Neural progenitor cell (in vitro differentiated cells): ENCODE results near the gene ERVFRD-1. TPM values are rescaled to one million over a fixed set of nuclear protein-coding genes. Genes with fewer than 3 reads are reported as not detected.

Experiments
- DNase-seq: peaks from one replicate; pipeline ENCODE4 v3.0.0-alpha.2; 2016; ENCODE audit warnings: low spot score
- H2AFZ ChIP-seq: fragments of 200-600 bp; sonication (generic); replicated peaks from 2 replicates; pipeline ENCODE4 v1.6.1; 2016; ENCODE audit warnings: antibody characterized with exemption
- H3F3A ChIP-seq: fragments of 200-600 bp; sonication (generic); 2 replicates; pipeline ENCODE4 v1.6.1; 2016; ENCODE audit warnings: antibody characterized with exemption, low read depth
- H3K27ac ChIP-seq: fragments of 200-600 bp; sonication (generic); 2 replicates; pipeline ENCODE4 v1.5.1; 2016; ENCODE audit warnings: mild to moderate bottlenecking
- H3K27me3 ChIP-seq: fragments of 200-600 bp; sonication (generic); 2 replicates; pipeline ENCODE4 v1.6.1; 2016; ENCODE audit warnings: mild to moderate bottlenecking, moderate library complexity
- H3K36me3 ChIP-seq: fragments of 200-600 bp; sonication (generic); 2 replicates; pipeline ENCODE4 v1.5.1; 2016
- H3K4me1 ChIP-seq: fragments of 200-600 bp; sonication (generic); 2 replicates; pipeline ENCODE4 v1.6.1; 2016; ENCODE audit warnings: mixed run types
- H3K4me2 ChIP-seq: fragments of 200-600 bp; sonication (generic); 2 replicates; pipeline ENCODE4 v1.6.1; 2016
- H3K4me3 ChIP-seq: fragments of 200-600 bp; sonication (generic); 2 replicates; pipeline ENCODE4 v1.5.1; 2016
- H3K79me2 ChIP-seq: fragments of 200-600 bp; sonication (generic); 2 replicates; pipeline ENCODE4 v1.6.1; 2016; ENCODE audit warnings: low read depth
- H3K9ac ChIP-seq: fragments of 200-600 bp; sonication (generic); 2 replicates; pipeline ENCODE4 v1.6.1; 2016
- H3K9me3 ChIP-seq: fragments of 200-600 bp; sonication (generic); 2 replicates; pipeline ENCODE4 v1.5.1; 2016; ENCODE audit warnings: low read depth
- H4K20me1 ChIP-seq: fragments of 200-600 bp; sonication (generic); 2 replicates; pipeline ENCODE4 v1.6.1; 2016; ENCODE audit warnings: low read depth
- H3K27ac Mint-ChIP-seq: 3 replicates; pipeline ENCODE4 v1.8.0; 2021; ENCODE audit warnings: mixed read lengths
- H3K27me3 Mint-ChIP-seq: 2 replicates; pipeline ENCODE4 v1.8.0; 2022; ENCODE audit warnings: low read depth, mild to moderate bottlenecking, inconsistent platforms, moderate library complexity, mixed read lengths; ENCODE audit not compliant: insufficient read depth
- H3K36me3 Mint-ChIP-seq: 3 replicates; pipeline ENCODE4 v1.8.0; 2021; ENCODE audit warnings: mixed read lengths
- H3K4me1 Mint-ChIP-seq: 3 replicates; pipeline ENCODE4 v1.8.0; 2021; ENCODE audit warnings: mixed read lengths
- H3K4me3 Mint-ChIP-seq: 3 replicates; pipeline ENCODE4 v1.8.0; 2021; ENCODE audit warnings: mild to moderate bottlenecking, moderate library complexity, mixed read lengths
- H3K9me3 Mint-ChIP-seq: 3 replicates; pipeline ENCODE4 v1.8.0; 2020; ENCODE audit warnings: mixed read lengths
- EZH2 ChIP-seq: fragments of 200-600 bp; sonication (generic); IDR thresholded peaks from 2 replicates; pipeline ENCODE4 v1.6.1; 2017; ENCODE audit warnings: antibody characterized with exemption, mild to moderate bottlenecking, moderate library complexity
- EZH2phosphoT487 ChIP-seq: fragments of 200-600 bp; sonication (generic); IDR thresholded peaks from 2 replicates; pipeline ENCODE4 v1.6.1; 2017; ENCODE audit warnings: antibody characterized with exemption
- total RNA-seq: library from RNA; depleted of rRNA; stranded (reverse); fragments of >200 nt; gene quantifications from 2 replicates; pipeline ENCODE4 v1.2.3, GENCODE V29; 2015; ENCODE audit warnings: low replicate concordance
- TF ChIP-seq, protein P1 (sequence below): fragments of 200-600 bp; sonication (generic); IDR thresholded peaks from 2 replicates; pipeline ENCODE4 v1.5.1; 2017; ENCODE audit warnings: antibody characterized with exemption, mild to moderate bottlenecking

Gene ERVFRD-1
- total RNA-seq, 1 donor from 2014 or later: not detected

DNA sequence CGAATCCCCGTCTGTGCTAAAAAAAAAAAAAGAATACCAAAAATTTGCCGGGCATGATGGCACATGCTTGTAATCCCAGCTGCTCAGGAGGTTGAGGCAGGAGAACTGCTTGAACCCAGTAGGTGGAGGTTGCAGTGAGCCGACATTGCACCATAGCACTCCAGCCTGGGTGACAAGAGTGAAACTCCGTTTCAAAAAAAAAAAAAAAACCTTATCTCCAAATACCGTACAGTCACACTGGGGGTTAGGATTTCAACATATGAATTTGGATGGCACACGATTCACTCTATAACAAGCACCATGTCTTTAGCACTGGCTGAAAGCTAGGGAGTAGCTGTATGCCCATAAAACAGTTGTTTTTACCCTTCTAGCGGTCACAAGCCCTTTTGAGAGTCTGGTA lies 14.0 kb downstream of the ERVFRD-1 start:
- peaks cover 82% of the 10 kb centered on the region for H3K79me2 ChIP-seq
- Mint-ChIP-seq H3K27ac (no peak overlapping the region), H3K27me3 (no peaks in the 10 kb centered on the region), H3K36me3 (peaks cover 32% of the 10 kb centered on the region), H3K4me1 (peaks cover 22% of the 10 kb centered on the region), H3K4me3 (no peak overlapping the region), H3K9me3 (peaks cover 30% of the 10 kb centered on the region)
- no peaks in the 10 kb centered on the region for H3K9me3 ChIP-seq
- peaks cover 18% of the 10 kb centered on the region for H3F3A ChIP-seq
- H3K36me3 ChIP-seq: no peaks in the 10 kb centered on the region
- no peak overlapping the region for H2AFZ ChIP-seq
- TF ChIP-seq EZH2 (no peak), EZH2phosphoT487 (no peak)
- TF ChIP-seq, protein P1, sequence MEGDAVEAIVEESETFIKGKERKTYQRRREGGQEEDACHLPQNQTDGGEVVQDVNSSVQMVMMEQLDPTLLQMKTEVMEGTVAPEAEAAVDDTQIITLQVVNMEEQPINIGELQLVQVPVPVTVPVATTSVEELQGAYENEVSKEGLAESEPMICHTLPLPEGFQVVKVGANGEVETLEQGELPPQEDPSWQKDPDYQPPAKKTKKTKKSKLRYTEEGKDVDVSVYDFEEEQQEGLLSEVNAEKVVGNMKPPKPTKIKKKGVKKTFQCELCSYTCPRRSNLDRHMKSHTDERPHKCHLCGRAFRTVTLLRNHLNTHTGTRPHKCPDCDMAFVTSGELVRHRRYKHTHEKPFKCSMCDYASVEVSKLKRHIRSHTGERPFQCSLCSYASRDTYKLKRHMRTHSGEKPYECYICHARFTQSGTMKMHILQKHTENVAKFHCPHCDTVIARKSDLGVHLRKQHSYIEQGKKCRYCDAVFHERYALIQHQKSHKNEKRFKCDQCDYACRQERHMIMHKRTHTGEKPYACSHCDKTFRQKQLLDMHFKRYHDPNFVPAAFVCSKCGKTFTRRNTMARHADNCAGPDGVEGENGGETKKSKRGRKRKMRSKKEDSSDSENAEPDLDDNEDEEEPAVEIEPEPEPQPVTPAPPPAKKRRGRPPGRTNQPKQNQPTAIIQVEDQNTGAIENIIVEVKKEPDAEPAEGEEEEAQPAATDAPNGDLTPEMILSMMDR: no peak
- no peak overlapping the region for H3K9ac ChIP-seq
- H4K20me1 ChIP-seq: peaks cover 12% of the 10 kb centered on the region
- peaks cover 6% of the 10 kb centered on the region for H3K27me3 ChIP-seq
- H3K4me1 ChIP-seq: peaks cover 21% of the 10 kb centered on the region
- no peak for DNase-seq
- no peak overlapping the region for H3K4me2 ChIP-seq
- no peak overlapping the region for H3K27ac ChIP-seq
- no peak overlapping the region for H3K4me3 ChIP-seq

DNA sequence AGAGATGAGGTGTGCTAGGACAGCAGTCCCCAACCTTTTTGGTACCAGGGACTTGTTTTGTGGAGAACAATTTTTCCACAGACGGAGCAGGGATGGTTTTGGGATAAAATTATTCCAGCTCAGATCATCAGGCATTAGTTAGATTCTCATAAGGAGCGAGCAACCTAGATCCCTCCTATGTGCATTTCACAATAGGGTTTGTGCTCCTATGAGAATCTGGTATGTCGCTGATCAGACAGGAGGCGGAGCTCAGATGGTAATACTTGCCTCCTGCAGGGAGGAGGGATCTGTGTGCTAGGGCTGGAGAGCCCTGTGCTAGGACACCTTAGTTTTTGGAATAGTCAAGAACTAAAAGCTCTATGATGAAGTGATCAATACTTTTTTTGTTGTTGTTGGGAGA lies 15.4 kb downstream of the ERVFRD-1 start:
- H3K27ac Mint-ChIP-seq: no peak overlapping the region

DNA sequence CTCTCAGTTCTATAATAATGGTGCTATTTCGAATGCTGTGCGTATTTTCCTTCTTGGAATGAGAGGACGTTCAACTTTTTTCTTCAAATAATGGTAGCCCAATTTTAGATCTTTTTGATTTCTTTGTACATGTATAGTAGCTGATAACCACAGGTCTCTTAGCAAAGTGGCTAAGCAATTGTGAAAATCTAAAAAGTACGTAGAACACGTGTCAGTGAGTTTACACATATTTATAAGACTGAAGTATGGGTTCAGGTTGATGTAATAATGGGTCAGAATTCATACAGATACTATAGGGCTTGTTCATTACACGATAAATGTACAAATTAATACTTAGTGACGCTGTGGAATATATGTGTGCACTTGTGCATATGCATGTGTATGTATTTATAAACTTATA lies 16.6 kb downstream of the ERVFRD-1 start:
- peaks cover 57% of the 10 kb centered on the region for H3K79me2 ChIP-seq
- H3K4me2 ChIP-seq: peak overlapping the region; percentile 87
- no peak overlapping the region for H2AFZ ChIP-seq
- H3K27ac ChIP-seq: no peak overlapping the region
- peak overlapping the region; percentile 92 for H3K4me3 Mint-ChIP-seq
- peaks cover 2% of the 10 kb centered on the region for H3K27me3 Mint-ChIP-seq
- peaks cover 16% of the 10 kb centered on the region for H3K36me3 Mint-ChIP-seq
- H4K20me1 ChIP-seq: peaks cover 12% of the 10 kb centered on the region
- no peak for DNase-seq
- no peaks in the 10 kb centered on the region for H3K9me3 ChIP-seq
- H3K4me3 ChIP-seq: peak overlapping the region; percentile 77
- H3K27ac Mint-ChIP-seq: no peak overlapping the region
- peaks cover 18% of the 10 kb centered on the region for H3F3A ChIP-seq
- peaks cover 22% of the 10 kb centered on the region for H3K4me1 Mint-ChIP-seq
- H3K9ac ChIP-seq: no peak overlapping the region
- no peaks in the 10 kb centered on the region for H3K36me3 ChIP-seq
- H3K4me1 ChIP-seq: peaks cover 21% of the 10 kb centered on the region
- TF ChIP-seq EZH2 (no peak), EZH2phosphoT487 (no peak)
- TF ChIP-seq, protein P1: no peak
- peaks cover 13% of the 10 kb centered on the region for H3K9me3 Mint-ChIP-seq
- H3K27me3 ChIP-seq: peaks cover 13% of the 10 kb centered on the region

More for the DNA sequence above, 15.4 kb downstream of the ERVFRD-1 start:
- no peak for TF ChIP-seq EZH2phosphoT487
- no peak for TF ChIP-seq EZH2
- TF ChIP-seq, protein P1: no peak
- peaks cover 21% of the 10 kb centered on the region for H3K4me1 ChIP-seq
- peaks cover 13% of the 10 kb centered on the region for H3K27me3 ChIP-seq
- H3K9me3 ChIP-seq: no peaks in the 10 kb centered on the region
- H3K9ac ChIP-seq: no peak overlapping the region
- H2AFZ ChIP-seq: no peak overlapping the region
- peaks cover 22% of the 10 kb centered on the region for H3K4me1 Mint-ChIP-seq
- peaks cover 68% of the 10 kb centered on the region for H3K79me2 ChIP-seq
- peak overlapping the region; percentile 87 for H3K4me2 ChIP-seq
- H3K4me3 ChIP-seq: no peak overlapping the region
- peaks cover 18% of the 10 kb centered on the region for H3F3A ChIP-seq
- peaks cover 25% of the 10 kb centered on the region for H3K36me3 Mint-ChIP-seq
- H3K9me3 Mint-ChIP-seq: peaks cover 23% of the 10 kb centered on the region
- peaks cover 12% of the 10 kb centered on the region for H4K20me1 ChIP-seq
- no peak overlapping the region for H3K27ac ChIP-seq
- H3K27me3 Mint-ChIP-seq: no peaks in the 10 kb centered on the region
- peak; percentile 61 for DNase-seq
- no peaks in the 10 kb centered on the region for H3K36me3 ChIP-seq
- H3K4me3 Mint-ChIP-seq: peak overlapping the region; percentile 92
